ENCODE data around the gene ELOVL3.

The ELOVL3 gene

DNA sequence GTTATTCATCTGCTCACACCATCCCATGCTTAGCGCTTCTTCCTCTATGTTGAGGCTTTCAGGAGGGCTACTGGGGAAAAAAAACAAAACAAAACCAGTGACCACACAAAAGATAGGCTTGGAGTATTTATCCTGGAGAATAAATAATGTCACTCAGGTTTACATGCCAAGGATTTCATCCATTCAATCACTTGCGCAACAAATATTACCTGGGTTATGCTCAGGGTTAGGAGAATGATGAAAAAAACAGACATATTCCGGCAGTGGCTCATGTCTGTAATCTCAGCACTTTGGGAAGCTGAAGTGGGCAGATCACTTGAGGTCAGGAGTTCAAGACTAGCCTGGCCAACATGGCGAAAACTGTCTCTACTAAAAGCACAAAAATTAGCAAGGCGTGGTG lies 3.3 kb upstream of the ELOVL3 start:
- no peak overlapping the region for H3K27ac ChIP-seq

GRCh38 chr10:102226542-102226870 lies 407 bp downstream of the ELOVL3 start:
- Histone ChIP-seq H3K9ac (no peak overlapping the region), H2AFZ (ENCODE audit: low read depth) (peak overlapping the region; percentile 84), H3K4me2 (peak overlapping the region; percentile 45), H3K36me3 (ENCODE audit: insufficient read depth) (no peaks in the 10 kb centered on the region), H3K27me3 (ENCODE audit: insufficient read depth, low read depth) (peaks cover 33% of the 10 kb centered on the region; the same call in 1 of the 2 replicates), H3K4me1 (ENCODE audit: low read depth, poor library complexity, severe bottlenecking) (peaks cover 20% of the 10 kb centered on the region), H3K27ac (no peak overlapping the region), H4K20me1 (ENCODE audit: insufficient read depth) (no peaks in the 10 kb centered on the region), H3K4me3 (IDR thresholded peaks at IDR 0.05; ENCODE audit: insufficient read depth, low read depth, low read length) (no peak overlapping the region), H3K79me2 (ENCODE audit: insufficient read depth, low read depth) (no peaks in the 10 kb centered on the region)
- TF ChIP-seq, protein P1, sequence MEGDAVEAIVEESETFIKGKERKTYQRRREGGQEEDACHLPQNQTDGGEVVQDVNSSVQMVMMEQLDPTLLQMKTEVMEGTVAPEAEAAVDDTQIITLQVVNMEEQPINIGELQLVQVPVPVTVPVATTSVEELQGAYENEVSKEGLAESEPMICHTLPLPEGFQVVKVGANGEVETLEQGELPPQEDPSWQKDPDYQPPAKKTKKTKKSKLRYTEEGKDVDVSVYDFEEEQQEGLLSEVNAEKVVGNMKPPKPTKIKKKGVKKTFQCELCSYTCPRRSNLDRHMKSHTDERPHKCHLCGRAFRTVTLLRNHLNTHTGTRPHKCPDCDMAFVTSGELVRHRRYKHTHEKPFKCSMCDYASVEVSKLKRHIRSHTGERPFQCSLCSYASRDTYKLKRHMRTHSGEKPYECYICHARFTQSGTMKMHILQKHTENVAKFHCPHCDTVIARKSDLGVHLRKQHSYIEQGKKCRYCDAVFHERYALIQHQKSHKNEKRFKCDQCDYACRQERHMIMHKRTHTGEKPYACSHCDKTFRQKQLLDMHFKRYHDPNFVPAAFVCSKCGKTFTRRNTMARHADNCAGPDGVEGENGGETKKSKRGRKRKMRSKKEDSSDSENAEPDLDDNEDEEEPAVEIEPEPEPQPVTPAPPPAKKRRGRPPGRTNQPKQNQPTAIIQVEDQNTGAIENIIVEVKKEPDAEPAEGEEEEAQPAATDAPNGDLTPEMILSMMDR (conservative IDR thresholded peaks at IDR 0.05; ENCODE audit: low read depth, low read length), result no peak

More for the DNA sequence above, 3.3 kb upstream of the ELOVL3 start:
- no peak overlapping the region for H3K4me2 ChIP-seq
- TF ChIP-seq, protein P1 (conservative IDR thresholded peaks at IDR 0.05; ENCODE audit: low read depth, low read length), result no peak
- H3K79me2 ChIP-seq (ENCODE audit: insufficient read depth, low read depth), result no peaks in the 10 kb centered on the region
- no peaks in the 10 kb centered on the region for H3K36me3 ChIP-seq (ENCODE audit: insufficient read depth)
- no peak overlapping the region for H2AFZ ChIP-seq (ENCODE audit: low read depth)
- no peaks in the 10 kb centered on the region for H4K20me1 ChIP-seq (ENCODE audit: insufficient read depth)
- H3K27me3 ChIP-seq (ENCODE audit: insufficient read depth, low read depth), result peaks cover 13% of the 10 kb centered on the region; the same call in 1 of the 2 replicates
- H3K4me3 ChIP-seq (IDR thresholded peaks at IDR 0.05; ENCODE audit: insufficient read depth, low read depth, low read length), result no peak overlapping the region
- peaks cover 16% of the 10 kb centered on the region for H3K4me1 ChIP-seq (ENCODE audit: low read depth, poor library complexity, severe bottlenecking)
- no peak overlapping the region for H3K9ac ChIP-seq

GRCh38 chr10:102227050-102227449 lies 951 bp downstream of the ELOVL3 start:
- peaks cover 20% of the 10 kb centered on the region for H3K4me1 ChIP-seq (ENCODE audit: low read depth, poor library complexity, severe bottlenecking)
- no peak overlapping the region for H2AFZ ChIP-seq (ENCODE audit: low read depth)
- peaks cover 37% of the 10 kb centered on the region; the same call in 1 of the 2 replicates for H3K27me3 ChIP-seq (ENCODE audit: insufficient read depth, low read depth)
- H3K9ac ChIP-seq, result no peak overlapping the region
- TF ChIP-seq, protein P1 (conservative IDR thresholded peaks at IDR 0.05; ENCODE audit: low read depth, low read length), result no peak
- H3K36me3 ChIP-seq (ENCODE audit: insufficient read depth), result no peaks in the 10 kb centered on the region
- H4K20me1 ChIP-seq (ENCODE audit: insufficient read depth), result no peaks in the 10 kb centered on the region
- H3K79me2 ChIP-seq (ENCODE audit: insufficient read depth, low read depth), result no peaks in the 10 kb centered on the region
- no peak overlapping the region for H3K4me2 ChIP-seq
- H3K27ac ChIP-seq, result no peak overlapping the region
- no peak overlapping the region for H3K4me3 ChIP-seq (IDR thresholded peaks at IDR 0.05; ENCODE audit: insufficient read depth, low read depth, low read length)

GRCh38 chr10:102229810-102230263 lies 3.7 kb downstream of the ELOVL3 start:
- TF ChIP-seq, protein P1 (conservative IDR thresholded peaks at IDR 0.05; ENCODE audit: low read depth, low read length), result peak; percentile 81
- H3K27me3 ChIP-seq (ENCODE audit: insufficient read depth, low read depth), result peaks cover 38% of the 10 kb centered on the region; the same call in 1 of the 2 replicates
- no peaks in the 10 kb centered on the region for H3K36me3 ChIP-seq (ENCODE audit: insufficient read depth)
- no peak overlapping the region; the same call in 1 of the 2 replicates for H3K9ac ChIP-seq
- no peak overlapping the region for H3K27ac ChIP-seq
- H3K4me3 ChIP-seq (IDR thresholded peaks at IDR 0.05; ENCODE audit: insufficient read depth, low read depth, low read length), result no peak overlapping the region
- no peaks in the 10 kb centered on the region for H3K79me2 ChIP-seq (ENCODE audit: insufficient read depth, low read depth)
- peaks cover 20% of the 10 kb centered on the region for H3K4me1 ChIP-seq (ENCODE audit: low read depth, poor library complexity, severe bottlenecking)
- H2AFZ ChIP-seq (ENCODE audit: low read depth), result peak overlapping the region; percentile 62
- no peaks in the 10 kb centered on the region for H4K20me1 ChIP-seq (ENCODE audit: insufficient read depth)
- peak overlapping the region; percentile 81 for H3K4me2 ChIP-seq
